ENCODE data around the gene DRD2.

The DRD2 gene

DNA sequence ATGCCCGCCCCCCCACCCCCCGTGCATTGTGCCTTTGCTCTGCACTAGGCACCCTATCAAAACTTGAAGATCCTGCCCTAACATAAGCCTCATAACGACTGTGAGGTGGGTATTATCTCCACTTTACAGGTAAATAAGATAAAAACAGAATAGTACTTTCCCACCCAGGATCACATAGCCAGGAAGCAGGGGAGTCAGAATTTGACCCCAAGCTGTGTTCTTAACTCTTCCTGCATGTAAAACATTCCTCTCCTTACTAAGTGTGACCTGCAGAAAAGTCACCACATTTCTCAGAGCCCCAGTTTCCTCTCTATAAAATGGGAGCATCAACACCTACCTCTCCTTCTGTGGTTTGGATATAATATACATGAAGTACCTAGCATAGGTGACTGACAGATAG, 105.8 kb downstream of the DRD2 start:
- no peak overlapping the region for H3K27ac ChIP-seq (ENCODE audit: low read depth, low read length)
- H3K9me2 ChIP-seq (replicated peaks; ENCODE audit: insufficient read depth, low read length): no peaks in the 10 kb centered on the region
- H4K20me1 ChIP-seq (ENCODE audit: low read depth, low read length): no peaks in the 10 kb centered on the region
- H3K4me2 ChIP-seq (ENCODE audit: low read depth, low read length, poor library complexity, severe bottlenecking): no peak overlapping the region
- no peaks in the 10 kb centered on the region for H3K36me3 ChIP-seq (ENCODE audit: low read length)
- no peaks in the 10 kb centered on the region for H3K79me2 ChIP-seq (ENCODE audit: insufficient read depth, low read length)
- H3F3A ChIP-seq (ENCODE audit: insufficient read depth): no peaks in the 10 kb centered on the region
- no peak overlapping the region for H3K9ac ChIP-seq (ENCODE audit: low read length)
- H2AFZ ChIP-seq (ENCODE audit: low read depth, low read length, severe bottlenecking): no peak overlapping the region
- H3K4me3 ChIP-seq (ENCODE audit: insufficient read depth, low read length, poor library complexity, severe bottlenecking): no peak overlapping the region
- no peaks in the 10 kb centered on the region for H3K9me3 ChIP-seq (ENCODE audit: insufficient read depth, low read length)
- H3K27me3 ChIP-seq (ENCODE audit: low read length): no peaks in the 10 kb centered on the region
- TF ChIP-seq EZH2phosphoT487 (conservative IDR thresholded peaks at IDR 0.05; ENCODE audit: low read length): no peak
- TF ChIP-seq, protein P1, sequence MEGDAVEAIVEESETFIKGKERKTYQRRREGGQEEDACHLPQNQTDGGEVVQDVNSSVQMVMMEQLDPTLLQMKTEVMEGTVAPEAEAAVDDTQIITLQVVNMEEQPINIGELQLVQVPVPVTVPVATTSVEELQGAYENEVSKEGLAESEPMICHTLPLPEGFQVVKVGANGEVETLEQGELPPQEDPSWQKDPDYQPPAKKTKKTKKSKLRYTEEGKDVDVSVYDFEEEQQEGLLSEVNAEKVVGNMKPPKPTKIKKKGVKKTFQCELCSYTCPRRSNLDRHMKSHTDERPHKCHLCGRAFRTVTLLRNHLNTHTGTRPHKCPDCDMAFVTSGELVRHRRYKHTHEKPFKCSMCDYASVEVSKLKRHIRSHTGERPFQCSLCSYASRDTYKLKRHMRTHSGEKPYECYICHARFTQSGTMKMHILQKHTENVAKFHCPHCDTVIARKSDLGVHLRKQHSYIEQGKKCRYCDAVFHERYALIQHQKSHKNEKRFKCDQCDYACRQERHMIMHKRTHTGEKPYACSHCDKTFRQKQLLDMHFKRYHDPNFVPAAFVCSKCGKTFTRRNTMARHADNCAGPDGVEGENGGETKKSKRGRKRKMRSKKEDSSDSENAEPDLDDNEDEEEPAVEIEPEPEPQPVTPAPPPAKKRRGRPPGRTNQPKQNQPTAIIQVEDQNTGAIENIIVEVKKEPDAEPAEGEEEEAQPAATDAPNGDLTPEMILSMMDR (IDR thresholded peaks at IDR 0.05; ENCODE audit: insufficient read depth, low read length, poor library complexity, severe bottlenecking): no peak

DNA sequence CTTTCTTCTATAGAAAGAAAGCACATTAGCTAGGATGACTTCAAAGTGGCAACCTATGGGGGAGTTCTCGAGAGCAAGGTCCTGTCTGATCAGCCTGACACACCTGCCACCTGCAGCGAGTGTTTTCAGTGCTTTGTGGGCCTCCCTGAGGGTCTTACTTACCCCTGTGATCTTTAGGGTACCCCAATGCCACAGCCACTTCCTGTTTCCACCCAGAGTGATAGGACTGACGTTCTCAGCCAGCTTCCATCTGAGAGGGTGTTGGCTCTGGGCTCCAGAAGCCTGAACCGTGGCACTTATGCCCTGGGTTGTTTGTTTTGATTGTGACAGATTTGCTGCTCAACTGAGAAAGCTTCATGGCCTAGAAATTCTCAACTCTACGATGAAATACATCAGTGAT, 109.3 kb downstream of the DRD2 start:
- Histone ChIP-seq H3K79me2 (ENCODE audit: insufficient read depth, low read length) (no peaks in the 10 kb centered on the region), H3K9ac (ENCODE audit: low read length) (no peak overlapping the region), H3K27me3 (ENCODE audit: low read length) (no peaks in the 10 kb centered on the region), H3K9me3 (ENCODE audit: insufficient read depth, low read length) (no peaks in the 10 kb centered on the region), H3K4me2 (ENCODE audit: low read depth, low read length, poor library complexity, severe bottlenecking) (no peak overlapping the region), H3F3A (ENCODE audit: insufficient read depth) (no peaks in the 10 kb centered on the region), H2AFZ (ENCODE audit: low read depth, low read length, severe bottlenecking) (no peak overlapping the region), H3K4me3 (ENCODE audit: insufficient read depth, low read length, poor library complexity, severe bottlenecking) (no peak overlapping the region), H3K9me2 (replicated peaks; ENCODE audit: insufficient read depth, low read length) (no peaks in the 10 kb centered on the region), H4K20me1 (ENCODE audit: low read depth, low read length) (no peaks in the 10 kb centered on the region), H3K36me3 (ENCODE audit: low read length) (no peaks in the 10 kb centered on the region), H3K27ac (ENCODE audit: low read depth, low read length) (no peak overlapping the region)
- TF ChIP-seq, protein P1 (IDR thresholded peaks at IDR 0.05; ENCODE audit: insufficient read depth, low read length, poor library complexity, severe bottlenecking): no peak
- TF ChIP-seq EZH2phosphoT487 (conservative IDR thresholded peaks at IDR 0.05; ENCODE audit: low read length): no peak

DNA sequence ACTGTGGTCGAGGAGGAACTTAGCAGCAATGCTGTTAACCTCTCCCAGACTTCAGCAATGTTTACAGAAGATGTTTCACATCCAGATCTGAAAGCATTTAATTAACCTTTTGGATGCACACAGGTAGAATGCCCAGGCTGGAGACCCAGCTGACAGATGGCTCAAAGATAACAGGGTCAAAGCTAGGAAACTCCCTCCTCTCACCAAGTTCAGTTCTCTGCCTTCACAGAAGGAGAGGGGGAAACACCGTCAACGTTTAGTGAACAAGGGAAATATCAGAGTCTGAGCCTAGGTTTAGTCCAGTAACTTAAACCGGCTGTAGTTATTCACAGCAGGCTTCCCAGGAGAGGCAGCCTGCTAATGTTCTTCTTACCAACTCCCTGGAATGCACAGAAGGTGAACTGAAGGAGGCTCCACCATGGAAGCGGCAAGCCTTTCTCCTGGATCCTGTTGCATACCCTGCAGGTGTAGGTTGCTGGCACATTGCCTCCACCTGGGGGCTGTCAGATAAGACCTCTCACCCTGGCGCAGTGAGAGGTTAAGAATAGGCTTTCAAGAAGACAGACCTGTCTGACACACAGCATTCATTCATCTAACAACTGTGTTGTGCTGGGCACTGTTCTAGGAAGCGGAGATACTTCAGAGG, 111.1 kb downstream of the DRD2 start:
- H3K4me3 ChIP-seq (ENCODE audit: insufficient read depth, low read length, poor library complexity, severe bottlenecking): no peak overlapping the region
- H2AFZ ChIP-seq (ENCODE audit: low read depth, low read length, severe bottlenecking): no peak overlapping the region
- H3K9me3 ChIP-seq (ENCODE audit: insufficient read depth, low read length): no peaks in the 10 kb centered on the region
- no peaks in the 10 kb centered on the region for H4K20me1 ChIP-seq (ENCODE audit: low read depth, low read length)
- H3K9me2 ChIP-seq (replicated peaks; ENCODE audit: insufficient read depth, low read length): no peaks in the 10 kb centered on the region
- no peak overlapping the region for H3K9ac ChIP-seq (ENCODE audit: low read length)
- no peaks in the 10 kb centered on the region for H3K27me3 ChIP-seq (ENCODE audit: low read length)
- no peaks in the 10 kb centered on the region for H3F3A ChIP-seq (ENCODE audit: insufficient read depth)
- no peak overlapping the region for H3K27ac ChIP-seq (ENCODE audit: low read depth, low read length)
- H3K79me2 ChIP-seq (ENCODE audit: insufficient read depth, low read length): no peaks in the 10 kb centered on the region
- no peak overlapping the region for H3K4me2 ChIP-seq (ENCODE audit: low read depth, low read length, poor library complexity, severe bottlenecking)
- H3K36me3 ChIP-seq (ENCODE audit: low read length): no peaks in the 10 kb centered on the region
- TF ChIP-seq EZH2phosphoT487 (conservative IDR thresholded peaks at IDR 0.05; ENCODE audit: low read length): no peak
- TF ChIP-seq, protein P1 (IDR thresholded peaks at IDR 0.05; ENCODE audit: insufficient read depth, low read length, poor library complexity, severe bottlenecking): no peak
